Left ventricle myocardium inferior (tissue), 1 donor: ENCODE measurements around the gene LRRC8D. TPM values are rescaled to one million over a fixed set of nuclear protein-coding genes. Genes with fewer than 3 reads are reported as not detected.

Experiments
- DNase-seq: peaks from one replicate; pipeline ENCODE4 v3.0.0-alpha.2; 2020
- H3K27ac ChIP-seq: fragments of 200-600 bp; replicated peaks from 2 replicates; pipeline ENCODE4 v1.8.0; 2021
- H3K27me3 ChIP-seq: fragments of 200-600 bp; 2 replicates; pipeline ENCODE4 v1.8.0; 2021; ENCODE audit warnings: low read depth
- H3K36me3 ChIP-seq: fragments of 200-600 bp; 2 replicates; pipeline ENCODE4 v1.8.0; 2021
- H3K4me1 ChIP-seq: fragments of 200-600 bp; 2 replicates; pipeline ENCODE4 v1.8.0; 2021
- H3K4me3 ChIP-seq: fragments of 200-600 bp; 2 replicates; pipeline ENCODE4 v1.8.0; 2021; ENCODE audit warnings: mild to moderate bottlenecking, moderate library complexity
- H3K9me3 ChIP-seq: fragments of 200-600 bp; replicated peaks from 2 replicates; pipeline ENCODE4 v1.8.0; 2021
- CTCF ChIP-seq: fragments of 200-600 bp; IDR thresholded peaks from 2 replicates; pipeline ENCODE4 v1.8.0; 2021; ENCODE audit warnings: antibody characterized with exemption, mild to moderate bottlenecking, borderline replicate concordance
- intact Hi-C: fragments of 100-400 bp; cut with micrococcal nuclease; formaldehyde crosslinking; loops from one replicate; pipeline ENCODE4 v1.11.0; 2022
- total RNA-seq: library from RNA; stranded (reverse); fragmentation: NEBNext Ultra II Directional; extraction: Animal tissue kit (Norgen Biotek cat#: 25700); gene quantifications from one replicate; pipeline ENCODE4 v1.2.1, GENCODE V29; 2021
- donor health status: DM: no; HTN: yes; CAD: no; lungs with severe emphysema.

The LRRC8D gene
- total RNA-seq, 1 donor from 2014 or later: 6.4 TPM

DNA sequence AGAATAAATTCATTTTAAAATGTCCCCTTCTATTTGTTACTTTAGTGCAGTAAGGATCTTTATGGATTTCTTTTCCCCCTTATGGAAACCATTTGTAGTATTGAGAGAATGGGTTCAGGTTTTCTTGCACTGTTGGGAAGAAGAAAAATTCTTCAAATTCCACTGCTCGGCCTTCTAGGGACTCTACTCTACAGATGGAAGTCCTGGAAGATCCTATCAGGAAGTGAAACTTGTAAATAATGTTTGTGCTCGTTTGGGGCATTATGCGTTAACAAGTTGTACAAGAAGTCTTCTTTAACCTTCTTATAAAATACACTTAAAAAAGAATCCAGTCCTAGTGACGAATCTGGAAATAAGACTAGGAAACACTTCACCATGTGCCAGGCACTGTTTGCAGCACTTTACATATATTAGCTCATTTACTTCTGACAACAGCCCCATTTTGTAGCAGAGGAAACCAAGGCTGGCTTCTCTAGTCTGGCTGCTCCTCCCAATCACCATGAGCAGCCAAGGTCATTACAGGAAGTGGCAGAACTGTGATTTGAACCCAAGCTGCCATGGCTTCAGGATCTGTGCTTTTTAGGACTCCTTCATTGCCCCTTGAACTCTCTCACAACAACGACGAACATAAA, 11.8 kb downstream of the LRRC8D start:
- no peak overlapping the region for H3K27ac ChIP-seq

DNA sequence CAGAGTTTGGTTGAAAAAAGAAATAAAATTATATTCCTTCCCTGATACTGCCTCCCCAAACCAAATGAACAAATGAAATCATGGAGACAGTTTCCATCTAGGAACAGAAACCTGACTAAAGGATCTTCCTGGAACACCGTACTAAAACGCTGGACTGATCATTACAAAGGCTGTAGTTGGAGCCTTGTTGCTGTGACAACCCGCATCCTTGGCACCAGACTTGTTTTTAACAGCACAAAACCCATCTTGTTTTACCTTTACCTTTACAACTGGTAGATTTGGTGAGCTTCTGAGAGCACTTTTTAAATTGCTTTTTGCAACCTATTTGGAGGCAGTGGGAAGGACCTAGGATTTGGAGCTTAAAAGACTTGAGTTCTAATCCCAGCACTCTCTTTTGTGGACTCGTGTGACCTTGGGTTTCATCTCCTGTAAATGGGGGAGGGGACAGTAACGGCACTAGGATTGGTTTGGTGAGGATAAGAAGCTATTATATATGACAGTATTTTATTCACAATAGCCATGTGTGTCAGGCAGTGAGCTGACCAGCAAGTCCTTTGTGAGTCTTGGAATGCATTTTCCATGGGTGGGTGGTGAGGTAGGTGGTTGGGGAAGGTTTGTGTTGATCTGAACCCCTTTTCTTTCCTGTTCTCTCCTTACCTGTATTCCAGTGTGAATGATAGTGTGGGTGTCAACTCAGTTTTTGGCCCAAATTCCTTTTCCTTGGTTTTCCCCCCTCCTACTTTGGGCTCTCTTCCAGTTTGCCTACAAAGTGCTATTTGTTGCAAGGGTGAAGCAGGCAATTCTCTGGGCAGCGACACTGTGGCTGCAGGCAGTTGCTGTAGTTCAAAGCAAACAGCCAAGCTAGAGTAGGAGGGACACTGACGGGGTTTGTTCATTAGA, 12.6 kb downstream of the LRRC8D start:
- H3K27ac ChIP-seq: no peak overlapping the region
- H3K27me3 ChIP-seq: no peaks in the 10 kb centered on the region
- H3K36me3 ChIP-seq: no peaks in the 10 kb centered on the region
- TF ChIP-seq CTCF: no peak
- no peak overlapping the region for H3K4me3 ChIP-seq
- H3K4me1 ChIP-seq: peaks cover 58% of the 10 kb centered on the region
- H3K9me3 ChIP-seq: no peaks in the 10 kb centered on the region
- intact Hi-C loops: no loop called here
- no peak for DNase-seq

More for the DNA sequence above, 11.8 kb downstream of the LRRC8D start:
- TF ChIP-seq CTCF: no peak
- H3K4me1 ChIP-seq: peaks cover 58% of the 10 kb centered on the region
- no peaks in the 10 kb centered on the region for H3K27me3 ChIP-seq
- H3K9me3 ChIP-seq: no peaks in the 10 kb centered on the region
- intact Hi-C loops: no loop called here
- H3K4me3 ChIP-seq: no peak overlapping the region
- H3K36me3 ChIP-seq: no peaks in the 10 kb centered on the region
- no peak for DNase-seq

DNA sequence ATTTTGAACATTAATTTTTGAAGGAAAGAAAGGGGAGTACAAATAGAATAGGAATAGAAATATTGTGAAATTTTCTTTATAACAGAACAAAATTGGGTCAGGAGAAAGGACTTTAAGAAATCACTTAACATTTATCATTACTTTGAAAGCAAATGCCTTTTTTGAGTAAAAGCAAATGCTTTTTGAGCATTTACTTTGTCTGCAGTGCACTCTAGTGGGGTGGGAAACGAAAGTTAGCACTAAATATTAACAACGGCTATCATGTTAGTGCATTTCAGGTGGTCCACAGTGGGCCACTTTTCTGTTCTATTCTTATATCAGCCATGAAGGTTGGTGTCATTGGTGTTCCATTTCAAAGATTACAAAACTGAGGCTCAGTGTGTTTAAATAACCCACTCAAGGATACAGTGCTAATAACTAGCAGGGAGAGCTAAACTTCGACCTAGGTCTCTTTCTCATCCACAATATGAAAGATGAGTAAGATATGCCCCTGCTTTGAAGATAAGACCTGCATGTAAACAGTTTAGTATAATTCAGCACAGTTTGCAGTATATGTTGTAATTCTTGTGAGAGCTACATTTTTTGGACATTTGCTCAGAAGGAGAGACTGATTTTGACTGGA, 13.4 kb downstream of the LRRC8D start:
- Histone ChIP-seq H3K27ac (no peak overlapping the region), H3K9me3 (no peaks in the 10 kb centered on the region), H3K36me3 (no peaks in the 10 kb centered on the region), H3K4me3 (no peak overlapping the region), H3K27me3 (no peaks in the 10 kb centered on the region), H3K4me1 (peaks cover 63% of the 10 kb centered on the region)
- TF ChIP-seq CTCF: no peak
- intact Hi-C loops: no loop called here
- no peak for DNase-seq

GRCh38 chr1:89836252-89837035, 15.6 kb downstream of the LRRC8D start:
- DNase-seq: no peak

More at GRCh38 chr1:89836252-89837035, 15.6 kb downstream of the LRRC8D start:
- intact Hi-C loops: no loop called here
- no peaks in the 10 kb centered on the region for H3K36me3 ChIP-seq
- no peak overlapping the region for H3K4me3 ChIP-seq
- peak overlapping the region; percentile 17 for H3K27ac ChIP-seq
- H3K4me1 ChIP-seq: peaks cover 61% of the 10 kb centered on the region
- no peaks in the 10 kb centered on the region for H3K27me3 ChIP-seq
- no peaks in the 10 kb centered on the region for H3K9me3 ChIP-seq
- TF ChIP-seq CTCF: no peak
